ENCODE data around the gene INPP4B. TPM values are rescaled to one million over a fixed set of nuclear protein-coding genes. Genes with fewer than 3 reads are reported as not detected.

Gene INPP4B
- total RNA-seq, 1 donor from 2014 or later: 3.4 TPM

DNA sequence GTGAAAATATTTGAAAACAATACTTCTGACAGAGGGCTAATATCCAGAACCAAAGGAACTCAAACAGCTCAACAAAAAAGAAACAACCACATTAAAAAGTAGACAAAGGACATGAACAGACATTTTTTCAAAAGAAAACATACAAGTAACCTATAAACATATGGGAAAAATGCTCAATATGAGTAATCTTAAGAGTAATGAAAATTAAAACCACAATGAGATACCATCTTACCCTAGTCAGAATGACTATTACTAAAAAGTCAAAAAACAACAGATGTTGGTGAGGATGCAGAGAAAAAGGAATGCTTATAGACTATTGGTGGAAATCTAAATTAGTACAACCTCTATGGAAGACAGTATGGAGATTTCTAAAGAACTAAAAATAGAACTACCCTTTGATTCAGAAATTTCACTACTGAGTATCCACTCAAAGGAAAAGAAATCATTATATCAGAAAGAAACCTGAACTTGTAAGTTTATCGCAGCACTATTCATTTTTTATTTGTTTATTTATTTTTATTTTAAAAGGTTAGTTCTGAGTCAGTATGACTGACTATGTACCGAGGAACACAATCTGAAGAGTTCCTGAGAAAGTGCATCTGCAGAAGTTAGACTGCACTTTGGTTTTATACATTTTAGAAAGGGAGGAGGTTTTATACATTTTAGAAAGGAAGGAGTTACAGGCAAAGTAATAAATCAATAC, 231.3 kb downstream of the INPP4B start:
- TF ChIP-seq, protein P1, sequence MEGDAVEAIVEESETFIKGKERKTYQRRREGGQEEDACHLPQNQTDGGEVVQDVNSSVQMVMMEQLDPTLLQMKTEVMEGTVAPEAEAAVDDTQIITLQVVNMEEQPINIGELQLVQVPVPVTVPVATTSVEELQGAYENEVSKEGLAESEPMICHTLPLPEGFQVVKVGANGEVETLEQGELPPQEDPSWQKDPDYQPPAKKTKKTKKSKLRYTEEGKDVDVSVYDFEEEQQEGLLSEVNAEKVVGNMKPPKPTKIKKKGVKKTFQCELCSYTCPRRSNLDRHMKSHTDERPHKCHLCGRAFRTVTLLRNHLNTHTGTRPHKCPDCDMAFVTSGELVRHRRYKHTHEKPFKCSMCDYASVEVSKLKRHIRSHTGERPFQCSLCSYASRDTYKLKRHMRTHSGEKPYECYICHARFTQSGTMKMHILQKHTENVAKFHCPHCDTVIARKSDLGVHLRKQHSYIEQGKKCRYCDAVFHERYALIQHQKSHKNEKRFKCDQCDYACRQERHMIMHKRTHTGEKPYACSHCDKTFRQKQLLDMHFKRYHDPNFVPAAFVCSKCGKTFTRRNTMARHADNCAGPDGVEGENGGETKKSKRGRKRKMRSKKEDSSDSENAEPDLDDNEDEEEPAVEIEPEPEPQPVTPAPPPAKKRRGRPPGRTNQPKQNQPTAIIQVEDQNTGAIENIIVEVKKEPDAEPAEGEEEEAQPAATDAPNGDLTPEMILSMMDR (IDR thresholded peaks at IDR 0.05; ENCODE audit: unreplicated experiment): no peak
- peaks cover 10% of the 10 kb centered on the region for H3K9me3 Mint-ChIP-seq (ENCODE audit: low read depth)

DNA sequence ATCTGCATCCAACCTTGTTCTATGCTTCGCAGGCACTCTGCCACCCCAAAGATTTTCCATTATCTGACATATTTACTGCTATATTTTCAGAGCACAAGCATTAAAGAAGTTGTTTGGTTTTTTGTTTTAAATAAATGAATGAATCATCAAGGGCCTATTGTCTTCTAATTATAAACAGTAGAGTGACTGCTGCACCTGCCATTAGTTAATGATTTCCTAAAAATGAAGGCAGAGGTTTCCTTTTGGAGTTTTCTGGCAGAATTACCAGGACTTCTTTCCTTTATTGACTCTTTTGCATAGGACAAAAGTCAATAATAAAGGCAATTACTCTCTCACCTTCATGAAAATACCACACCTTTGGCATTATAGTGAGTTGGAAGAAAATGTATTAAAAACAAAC, 238.1 kb downstream of the INPP4B start:
- H3K27me3 Mint-ChIP-seq: no peaks in the 10 kb centered on the region
- peaks cover 7% of the 10 kb centered on the region for H3K9me3 Mint-ChIP-seq (ENCODE audit: low read depth)
- H3K36me3 Mint-ChIP-seq (ENCODE audit: insufficient read depth): no peaks in the 10 kb centered on the region
- no peak overlapping the region for H3K4me3 Mint-ChIP-seq (ENCODE audit: low read depth)
- TF ChIP-seq, protein P1 (IDR thresholded peaks at IDR 0.05; ENCODE audit: unreplicated experiment): no peak
- peaks cover 6% of the 10 kb centered on the region for H3K4me1 Mint-ChIP-seq (ENCODE audit: low read depth)
- peak overlapping the region; percentile 1 for H3K27ac Mint-ChIP-seq
- no peak for DNase-seq (ENCODE audit: low spot score, unreplicated experiment)

More for the DNA sequence above, 231.3 kb downstream of the INPP4B start:
- Mint-ChIP-seq H3K27ac (peak overlapping the region; percentile 18), H3K4me1 (ENCODE audit: low read depth) (peaks cover 4% of the 10 kb centered on the region), H3K27me3 (no peaks in the 10 kb centered on the region), H3K36me3 (ENCODE audit: insufficient read depth) (no peaks in the 10 kb centered on the region), H3K4me3 (ENCODE audit: low read depth) (no peak overlapping the region)
- no peak for DNase-seq (ENCODE audit: low spot score, unreplicated experiment)

DNA sequence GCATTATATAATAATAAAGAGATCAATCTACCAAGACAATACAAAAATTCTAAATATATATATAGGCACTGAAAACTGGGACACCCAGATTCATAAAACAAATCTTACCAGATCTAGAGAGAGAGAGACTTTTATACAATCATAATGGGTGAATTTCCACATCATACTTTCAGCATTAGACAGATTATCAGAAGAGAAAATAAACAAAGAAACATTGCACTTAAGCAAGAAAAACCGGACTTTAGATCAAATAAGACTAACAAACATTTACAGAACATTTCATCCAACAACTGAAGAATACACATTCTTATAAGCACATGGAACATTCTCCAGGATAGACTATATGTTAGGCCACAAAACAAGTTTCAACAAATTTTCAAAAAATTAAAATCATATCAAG, 245.1 kb downstream of the INPP4B start:
- Mint-ChIP-seq H3K4me1 (ENCODE audit: low read depth) (peaks cover 17% of the 10 kb centered on the region), H3K36me3 (ENCODE audit: insufficient read depth) (peaks cover 2% of the 10 kb centered on the region)

DNA sequence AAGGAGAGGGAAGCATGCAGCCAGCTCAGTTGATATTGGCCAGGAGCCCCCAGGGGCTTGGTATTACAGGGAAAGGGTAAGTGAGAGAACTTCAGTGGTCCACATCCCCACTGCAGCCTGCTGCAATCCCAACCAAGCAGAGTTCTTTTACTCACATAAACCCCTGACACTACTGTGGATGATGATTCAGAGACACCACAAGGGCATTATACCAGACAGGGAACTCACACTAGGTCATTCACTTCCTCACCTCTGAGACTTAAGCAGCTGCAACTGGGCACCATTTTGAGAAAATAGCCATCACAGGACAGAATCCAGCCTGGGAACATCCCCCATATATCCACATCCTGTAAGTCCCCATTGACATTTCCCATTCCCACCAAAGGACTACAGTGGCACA, 248.0 kb downstream of the INPP4B start:
- Mint-ChIP-seq H3K27ac (no peak overlapping the region), H3K27me3 (no peaks in the 10 kb centered on the region), H3K4me3 (ENCODE audit: low read depth) (no peak overlapping the region), H3K36me3 (ENCODE audit: insufficient read depth) (peaks cover 2% of the 10 kb centered on the region), H3K4me1 (ENCODE audit: low read depth) (peaks cover 21% of the 10 kb centered on the region), H3K9me3 (ENCODE audit: low read depth) (peaks cover 15% of the 10 kb centered on the region)
- DNase-seq (ENCODE audit: low spot score, unreplicated experiment): no peak
- TF ChIP-seq, protein P1 (IDR thresholded peaks at IDR 0.05; ENCODE audit: unreplicated experiment): no peak

More for the DNA sequence above, 245.1 kb downstream of the INPP4B start:
- Mint-ChIP-seq H3K27me3 (no peaks in the 10 kb centered on the region), H3K4me3 (ENCODE audit: low read depth) (no peak overlapping the region), H3K27ac (no peak overlapping the region), H3K9me3 (ENCODE audit: low read depth) (peaks cover 15% of the 10 kb centered on the region)
- no peak for DNase-seq (ENCODE audit: low spot score, unreplicated experiment)
- TF ChIP-seq, protein P1 (IDR thresholded peaks at IDR 0.05; ENCODE audit: unreplicated experiment): no peak

DNA sequence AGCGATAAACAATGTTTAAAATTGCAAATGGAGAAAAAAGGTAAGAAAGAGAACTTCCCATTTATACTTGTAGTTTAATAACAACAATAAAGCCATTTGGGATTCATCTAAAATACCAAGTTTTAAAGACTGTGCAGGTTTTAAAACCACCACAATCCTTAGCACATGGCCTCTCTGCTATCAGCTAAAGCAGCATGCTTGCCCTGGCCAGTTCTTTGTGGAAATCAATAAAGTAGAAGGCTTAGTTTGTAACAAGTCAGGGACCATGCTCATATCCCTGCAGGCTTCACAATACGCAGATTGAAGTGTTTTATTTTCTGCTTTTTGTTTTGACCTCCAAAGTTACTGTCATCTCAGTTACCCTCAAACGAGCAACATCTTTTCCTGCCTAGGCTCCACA, 249.5 kb downstream of the INPP4B start:
- Mint-ChIP-seq H3K9me3 (ENCODE audit: low read depth) (peaks cover 9% of the 10 kb centered on the region), H3K4me1 (ENCODE audit: low read depth) (peaks cover 21% of the 10 kb centered on the region), H3K36me3 (ENCODE audit: insufficient read depth) (no peaks in the 10 kb centered on the region), H3K27me3 (no peaks in the 10 kb centered on the region), H3K27ac (no peak overlapping the region), H3K4me3 (ENCODE audit: low read depth) (no peak overlapping the region)
- TF ChIP-seq, protein P1 (IDR thresholded peaks at IDR 0.05; ENCODE audit: unreplicated experiment): no peak
- DNase-seq (ENCODE audit: low spot score, unreplicated experiment): no peak

Data from progenitor cell of endocrine pancreas (in vitro differentiated cells).